ENCODE measurements around the gene PERCC1. TPM values are rescaled to one million over a fixed set of nuclear protein-coding genes. Genes with fewer than 3 reads are reported as not detected.
"Not testable (repeated sequence)": the region's sequence is repeated elsewhere in the genome, so short reads cannot be mapped to it uniquely, and the experiment has no call there.

PERCC1 gene
- total RNA-seq, 1 donor, result not detected

GRCh38 chr16:1468426-1468810, 37.5 kb downstream of the PERCC1 start:
- Histone ChIP-seq H3K27ac (ENCODE audit: low read depth, low read length) (no peak overlapping the region), H3K27me3 (ENCODE audit: insufficient read depth, low read length) (no peaks in the 10 kb centered on the region), H3K79me2 (ENCODE audit: insufficient read depth, low read length) (peaks cover 88% of the 10 kb centered on the region), H3K4me3 (ENCODE audit: insufficient read depth, low read length) (no peak overlapping the region), H3K36me3 (ENCODE audit: insufficient read depth, low read length) (no peaks in the 10 kb centered on the region), H2AFZ (ENCODE audit: low read length) (no peak overlapping the region), H3K4me2 (ENCODE audit: insufficient read depth, low read length) (no peak overlapping the region), H4K20me1 (ENCODE audit: insufficient read depth, low read length) (peaks cover 11% of the 10 kb centered on the region), H3K9me3 (ENCODE audit: low read depth, low read length) (peaks cover 3% of the 10 kb centered on the region), H3K4me1 (ENCODE audit: insufficient read depth, low read length) (peaks cover 15% of the 10 kb centered on the region)
- DNase-seq (ENCODE audit: insufficient read length, low spot score, missing footprints), result no peak
- TF ChIP-seq, protein P1, sequence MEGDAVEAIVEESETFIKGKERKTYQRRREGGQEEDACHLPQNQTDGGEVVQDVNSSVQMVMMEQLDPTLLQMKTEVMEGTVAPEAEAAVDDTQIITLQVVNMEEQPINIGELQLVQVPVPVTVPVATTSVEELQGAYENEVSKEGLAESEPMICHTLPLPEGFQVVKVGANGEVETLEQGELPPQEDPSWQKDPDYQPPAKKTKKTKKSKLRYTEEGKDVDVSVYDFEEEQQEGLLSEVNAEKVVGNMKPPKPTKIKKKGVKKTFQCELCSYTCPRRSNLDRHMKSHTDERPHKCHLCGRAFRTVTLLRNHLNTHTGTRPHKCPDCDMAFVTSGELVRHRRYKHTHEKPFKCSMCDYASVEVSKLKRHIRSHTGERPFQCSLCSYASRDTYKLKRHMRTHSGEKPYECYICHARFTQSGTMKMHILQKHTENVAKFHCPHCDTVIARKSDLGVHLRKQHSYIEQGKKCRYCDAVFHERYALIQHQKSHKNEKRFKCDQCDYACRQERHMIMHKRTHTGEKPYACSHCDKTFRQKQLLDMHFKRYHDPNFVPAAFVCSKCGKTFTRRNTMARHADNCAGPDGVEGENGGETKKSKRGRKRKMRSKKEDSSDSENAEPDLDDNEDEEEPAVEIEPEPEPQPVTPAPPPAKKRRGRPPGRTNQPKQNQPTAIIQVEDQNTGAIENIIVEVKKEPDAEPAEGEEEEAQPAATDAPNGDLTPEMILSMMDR (IDR thresholded peaks at IDR 0.05; ENCODE audit: extremely low read depth, low read depth, low read length), result no peak

- not testable (repeated sequence) for H3K27ac ChIP-seq (ENCODE audit: low read depth, low read length); H3K4me3 ChIP-seq (ENCODE audit: insufficient read depth, low read length); H3K27me3 ChIP-seq (ENCODE audit: insufficient read depth, low read length); H3K9me3 ChIP-seq (ENCODE audit: low read depth, low read length); H2AFZ ChIP-seq (ENCODE audit: low read length); H3K4me2 ChIP-seq (ENCODE audit: insufficient read depth, low read length); DNase-seq (ENCODE audit: insufficient read length, low spot score, missing footprints); H3K36me3 ChIP-seq (ENCODE audit: insufficient read depth, low read length)
- Histone ChIP-seq H3K79me2 (ENCODE audit: insufficient read depth, low read length) (peaks cover 94% of the 10 kb centered on the region), H3K4me1 (ENCODE audit: insufficient read depth, low read length) (peaks cover 19% of the 10 kb centered on the region), H4K20me1 (ENCODE audit: insufficient read depth, low read length) (peaks cover 11% of the 10 kb centered on the region)
Observed at GRCh38 chr16:1469141-1469540, 38.3 kb downstream of the PERCC1 start.

- no peak overlapping the region for H3K27ac ChIP-seq (ENCODE audit: low read depth, low read length)
- peaks cover 11% of the 10 kb centered on the region for H4K20me1 ChIP-seq (ENCODE audit: insufficient read depth, low read length)
- H2AFZ ChIP-seq (ENCODE audit: low read length), result no peak overlapping the region
- no peak for DNase-seq (ENCODE audit: insufficient read length, low spot score, missing footprints)
- peaks cover 3% of the 10 kb centered on the region for H3K9me3 ChIP-seq (ENCODE audit: low read depth, low read length)
- no peaks in the 10 kb centered on the region for H3K27me3 ChIP-seq (ENCODE audit: insufficient read depth, low read length)
- H3K4me2 ChIP-seq (ENCODE audit: insufficient read depth, low read length), result no peak overlapping the region
- peaks cover 21% of the 10 kb centered on the region for H3K4me1 ChIP-seq (ENCODE audit: insufficient read depth, low read length)
- H3K4me3 ChIP-seq (ENCODE audit: insufficient read depth, low read length), result no peak overlapping the region
- peaks cover 94% of the 10 kb centered on the region for H3K79me2 ChIP-seq (ENCODE audit: insufficient read depth, low read length)
- TF ChIP-seq, protein P1 (IDR thresholded peaks at IDR 0.05; ENCODE audit: extremely low read depth, low read depth, low read length), result no peak
- no peaks in the 10 kb centered on the region for H3K36me3 ChIP-seq (ENCODE audit: insufficient read depth, low read length)
Observed at GRCh38 chr16:1469693-1470201, 38.9 kb downstream of the PERCC1 start.

GRCh38 chr16:1470481-1471251, 39.8 kb downstream of the PERCC1 start:
- H3K4me2 ChIP-seq (ENCODE audit: insufficient read depth, low read length), result peak overlapping the region; percentile 67
- peak overlapping the region; percentile 48 for H3K4me3 ChIP-seq (ENCODE audit: insufficient read depth, low read length)
- peak overlapping the region; percentile 76 for H3K27ac ChIP-seq (ENCODE audit: low read depth, low read length)
- peaks cover 93% of the 10 kb centered on the region for H3K79me2 ChIP-seq (ENCODE audit: insufficient read depth, low read length)
- H3K27me3 ChIP-seq (ENCODE audit: insufficient read depth, low read length), result no peaks in the 10 kb centered on the region
- H3K9me3 ChIP-seq (ENCODE audit: low read depth, low read length), result peaks cover 3% of the 10 kb centered on the region
- TF ChIP-seq, protein P1 (IDR thresholded peaks at IDR 0.05; ENCODE audit: extremely low read depth, low read depth, low read length), result no peak
- H3K4me1 ChIP-seq (ENCODE audit: insufficient read depth, low read length), result peaks cover 26% of the 10 kb centered on the region
- peak; percentile 99 for DNase-seq (ENCODE audit: insufficient read length, low spot score, missing footprints)
- H2AFZ ChIP-seq (ENCODE audit: low read length), result peak overlapping the region; percentile 59
- H4K20me1 ChIP-seq (ENCODE audit: insufficient read depth, low read length), result peaks cover 11% of the 10 kb centered on the region
- H3K36me3 ChIP-seq (ENCODE audit: insufficient read depth, low read length), result no peaks in the 10 kb centered on the region

All from osteoblast (primary cell).